Stimulated activated memory B cell treated with anti-CD40 and anti-IgM and Interleukin-4, amounts not matched to agents 10 μg/mL and 1 μg/mL and 100 μg/mL, for 72 hours (primary cell): ENCODE results near the gene SLC5A10.
A peak's percentile ranks its signal among the peaks of the same experiment; 100 is the strongest.
"Not testable (repeated sequence)": the region's sequence is repeated elsewhere in the genome, so short reads cannot be mapped to it uniquely, and the experiment has no call there.

Source experiments
- ATAC-seq: fragments of 150-1000 bp; cut with Tn5 transposase; 2 replicates; pipeline ENCODE4 v1.10.0; 2021
- H3K27ac Mint-ChIP-seq: one replicate; pipeline ENCODE4 v1.8.0; 2022; ENCODE audit warnings: mild to moderate bottlenecking, mixed read lengths
- H3K27me3 Mint-ChIP-seq: one replicate; pipeline ENCODE4 v1.8.0; 2022; ENCODE audit warnings: mixed read lengths
- H3K36me3 Mint-ChIP-seq: one replicate; pipeline ENCODE4 v1.8.0; 2022; ENCODE audit warnings: mixed read lengths
- H3K4me1 Mint-ChIP-seq: one replicate; pipeline ENCODE4 v1.8.0; 2022; ENCODE audit warnings: mixed read lengths
- H3K4me3 Mint-ChIP-seq: one replicate; pipeline ENCODE4 v1.8.0; 2022; ENCODE audit warnings: mild to moderate bottlenecking, moderate library complexity, mixed read lengths
- H3K9me3 Mint-ChIP-seq: one replicate; pipeline ENCODE4 v1.8.0; 2022; ENCODE audit warnings: mixed read lengths

Gene SLC5A10

GRCh38 chr17:19037547-19037946 is 85.6 kb downstream of the SLC5A10 start:
- not testable (repeated sequence) for H3K36me3 Mint-ChIP-seq, H3K4me3 Mint-ChIP-seq, H3K9me3 Mint-ChIP-seq, ATAC-seq, H3K27me3 Mint-ChIP-seq, H3K4me1 Mint-ChIP-seq, H3K27ac Mint-ChIP-seq

DNA sequence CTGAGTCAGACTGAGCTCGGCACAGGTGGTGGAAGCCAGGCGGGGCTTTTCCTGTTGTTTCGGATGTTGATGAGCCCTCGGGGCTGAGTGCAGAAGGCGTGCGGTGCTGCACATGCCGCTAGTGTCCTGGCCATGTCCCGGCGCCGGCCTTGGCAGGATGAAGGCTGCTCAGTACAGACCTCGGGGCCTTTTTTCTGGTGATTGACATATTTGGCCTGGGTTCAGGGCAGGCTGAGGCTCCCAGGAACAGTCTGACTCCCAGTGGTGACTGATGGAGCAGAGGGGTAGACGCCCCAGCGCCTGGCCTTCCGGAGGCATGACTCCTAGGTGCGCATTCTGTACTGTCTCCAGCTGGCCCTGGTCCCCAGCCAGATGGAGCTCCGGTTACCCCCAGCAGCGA is 86.0 kb downstream of the SLC5A10 start:
- H3K4me3 Mint-ChIP-seq, result not testable (repeated sequence)
- ATAC-seq, result peak; percentile 18

GRCh38 chr17:19038730-19039129 is 86.8 kb downstream of the SLC5A10 start:
- not testable (repeated sequence) for H3K36me3 Mint-ChIP-seq, H3K4me1 Mint-ChIP-seq, H3K27me3 Mint-ChIP-seq, H3K4me3 Mint-ChIP-seq, H3K9me3 Mint-ChIP-seq, H3K27ac Mint-ChIP-seq
- ATAC-seq, result peak; percentile 56

More for the DNA sequence above, 86.0 kb downstream of the SLC5A10 start:
- H3K36me3 Mint-ChIP-seq, H3K9me3 Mint-ChIP-seq, H3K27ac Mint-ChIP-seq, H3K27me3 Mint-ChIP-seq, H3K4me1 Mint-ChIP-seq: not testable (repeated sequence)

DNA sequence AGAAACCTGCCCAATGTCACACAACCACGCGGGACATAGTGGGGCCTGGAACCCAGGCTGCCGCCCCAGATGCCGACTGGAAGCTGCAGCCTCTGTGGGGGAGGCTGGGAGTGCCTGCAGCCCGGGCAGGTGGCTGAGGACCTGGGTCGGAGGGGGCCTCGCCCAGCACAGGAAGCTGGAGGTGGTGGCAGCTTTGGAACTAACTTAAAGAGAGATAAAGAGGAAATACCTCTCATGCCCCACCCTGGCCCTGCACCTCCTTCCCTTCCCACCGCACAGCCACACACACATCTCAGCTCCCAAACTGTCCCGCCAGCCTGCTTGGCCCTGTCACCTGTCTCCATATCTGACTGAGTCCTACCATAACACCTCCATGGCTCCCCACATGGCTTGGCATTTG is 88.4 kb downstream of the SLC5A10 start:
- not testable (repeated sequence) for H3K27ac Mint-ChIP-seq, H3K27me3 Mint-ChIP-seq, ATAC-seq

GRCh38 chr17:19041871-19042270 is 89.9 kb downstream of the SLC5A10 start:
- not testable (repeated sequence) for H3K36me3 Mint-ChIP-seq, H3K27me3 Mint-ChIP-seq, H3K4me1 Mint-ChIP-seq, ATAC-seq, H3K9me3 Mint-ChIP-seq, H3K27ac Mint-ChIP-seq, H3K4me3 Mint-ChIP-seq

More for the DNA sequence above, 88.4 kb downstream of the SLC5A10 start:
- not testable (repeated sequence) for H3K36me3 Mint-ChIP-seq, H3K4me3 Mint-ChIP-seq, H3K4me1 Mint-ChIP-seq, H3K9me3 Mint-ChIP-seq

GRCh38 chr17:19042369-19042768 is 90.4 kb downstream of the SLC5A10 start:
- peak; percentile 70 for ATAC-seq
- not testable (repeated sequence) for H3K4me1 Mint-ChIP-seq

GRCh38 chr17:19043032-19043431 is 91.1 kb downstream of the SLC5A10 start:
- not testable (repeated sequence) for H3K27me3 Mint-ChIP-seq, H3K9me3 Mint-ChIP-seq, H3K27ac Mint-ChIP-seq, H3K36me3 Mint-ChIP-seq, H3K4me3 Mint-ChIP-seq, H3K4me1 Mint-ChIP-seq
- ATAC-seq, result peak; percentile 65

More at GRCh38 chr17:19042369-19042768, 90.4 kb downstream of the SLC5A10 start:
- H3K27me3 Mint-ChIP-seq, H3K36me3 Mint-ChIP-seq, H3K4me3 Mint-ChIP-seq, H3K9me3 Mint-ChIP-seq, H3K27ac Mint-ChIP-seq: not testable (repeated sequence)

DNA sequence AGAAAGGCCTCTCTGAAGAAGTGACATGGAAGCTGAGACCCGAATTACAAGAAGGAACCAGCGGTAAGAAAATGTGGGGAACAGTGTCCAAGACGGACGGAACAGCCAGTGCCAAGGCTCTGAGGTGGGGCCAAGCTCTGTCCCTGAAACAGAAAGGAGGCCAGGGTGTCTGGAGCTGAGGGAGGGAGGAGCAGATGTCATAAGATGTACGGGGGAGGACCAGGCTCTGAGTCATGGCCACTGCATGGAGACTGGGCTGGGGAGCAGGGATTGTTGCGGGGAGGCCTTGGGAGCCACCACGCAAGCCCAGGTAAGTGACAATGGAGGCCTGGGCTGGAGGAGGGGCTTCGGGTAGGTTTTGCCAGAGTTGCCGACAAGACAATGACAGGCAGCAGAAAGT is 92.7 kb downstream of the SLC5A10 start:
- H3K36me3 Mint-ChIP-seq, H3K4me1 Mint-ChIP-seq, H3K9me3 Mint-ChIP-seq, H3K27ac Mint-ChIP-seq, ATAC-seq, H3K4me3 Mint-ChIP-seq, H3K27me3 Mint-ChIP-seq: not testable (repeated sequence)

DNA sequence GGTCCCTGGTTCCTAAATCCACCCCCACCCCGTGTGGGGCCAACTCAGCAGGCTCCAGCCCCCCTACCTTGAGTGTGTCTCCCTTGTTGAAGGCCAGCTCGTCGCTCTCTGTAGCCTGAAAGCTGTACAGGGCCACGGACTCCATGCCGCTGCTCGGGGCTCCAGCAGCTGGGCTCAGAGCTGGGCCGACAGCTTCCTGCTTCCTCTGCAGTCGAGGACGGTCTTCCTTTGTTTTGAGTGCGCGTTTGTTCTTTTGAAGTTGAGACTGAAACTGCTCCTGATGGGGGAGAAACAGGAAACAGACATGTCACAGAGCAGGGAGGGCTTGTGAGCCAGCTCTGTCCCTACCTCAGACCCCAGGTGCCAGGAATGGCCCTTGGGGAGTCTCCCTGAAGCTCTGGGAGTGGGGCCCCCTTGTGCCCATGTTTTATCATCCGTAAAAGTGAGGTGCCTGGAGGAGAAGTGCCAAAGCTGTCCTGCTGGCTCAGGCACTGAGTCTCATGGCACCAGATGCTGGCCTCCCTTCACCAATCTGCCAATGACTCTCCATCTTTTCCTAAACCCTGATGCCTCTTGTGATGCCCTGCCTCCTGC is 94.9 kb downstream of the SLC5A10 start, which contains the start of gene GRAP:
TSS of gene GRAP (minus strand) at position 176 of the 594 bp plus-strand sequence. CDS start at position 145, 31 bp downstream.
- H3K36me3 Mint-ChIP-seq, H3K4me1 Mint-ChIP-seq: not testable (repeated sequence)

DNA sequence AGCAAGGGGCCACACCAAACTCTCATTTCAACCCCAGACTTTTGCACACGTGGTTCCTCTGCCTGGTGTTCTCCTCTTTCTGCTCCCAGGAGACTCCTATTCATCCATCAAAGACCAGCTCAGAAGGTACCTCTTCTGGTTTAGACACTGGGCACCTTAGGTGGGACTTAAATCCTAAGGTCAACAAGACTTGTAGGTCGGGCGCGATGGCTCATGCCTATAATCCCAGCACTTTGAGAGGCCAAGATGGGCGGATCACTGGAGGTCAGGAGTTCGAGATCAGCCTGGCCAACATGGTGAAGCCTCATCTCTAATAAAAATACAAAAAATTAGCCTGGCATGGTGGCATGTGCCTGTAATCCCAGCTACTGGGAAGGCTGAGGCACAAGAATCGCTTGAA is 95.5 kb downstream of the SLC5A10 start:
- not testable (repeated sequence) for H3K27ac Mint-ChIP-seq, H3K4me3 Mint-ChIP-seq, H3K4me1 Mint-ChIP-seq, H3K9me3 Mint-ChIP-seq, H3K27me3 Mint-ChIP-seq, H3K36me3 Mint-ChIP-seq, ATAC-seq

More for the DNA sequence above, 94.9 kb downstream of the SLC5A10 start, which contains the start of gene GRAP:
- H3K4me3 Mint-ChIP-seq, H3K27ac Mint-ChIP-seq, H3K27me3 Mint-ChIP-seq, H3K9me3 Mint-ChIP-seq: not testable (repeated sequence)
- ATAC-seq, result peak; percentile 46

GRCh38 chr17:19048826-19049225 is 96.9 kb downstream of the SLC5A10 start:
- H3K27me3 Mint-ChIP-seq, H3K4me3 Mint-ChIP-seq, H3K9me3 Mint-ChIP-seq, H3K27ac Mint-ChIP-seq, ATAC-seq, H3K36me3 Mint-ChIP-seq, H3K4me1 Mint-ChIP-seq: not testable (repeated sequence)

- H3K36me3 Mint-ChIP-seq, H3K27ac Mint-ChIP-seq, H3K27me3 Mint-ChIP-seq, H3K9me3 Mint-ChIP-seq, H3K4me3 Mint-ChIP-seq, H3K4me1 Mint-ChIP-seq: not testable (repeated sequence)
- peak; percentile 88 for ATAC-seq
Observed at GRCh38 chr17:19055447-19055846, 103.5 kb downstream of the SLC5A10 start.

- not testable (repeated sequence) for H3K27ac Mint-ChIP-seq, H3K9me3 Mint-ChIP-seq, H3K4me3 Mint-ChIP-seq, H3K36me3 Mint-ChIP-seq, H3K4me1 Mint-ChIP-seq, H3K27me3 Mint-ChIP-seq
- peak; percentile 88 for ATAC-seq
Observed at GRCh38 chr17:19062009-19062717, 110.2 kb downstream of the SLC5A10 start.

- ATAC-seq, result peak; percentile 81
- not testable (repeated sequence) for H3K27ac Mint-ChIP-seq, H3K9me3 Mint-ChIP-seq, H3K27me3 Mint-ChIP-seq, H3K36me3 Mint-ChIP-seq, H3K4me1 Mint-ChIP-seq, H3K4me3 Mint-ChIP-seq
Observed at GRCh38 chr17:19062718-19063325, 110.9 kb downstream of the SLC5A10 start.

- H3K27ac Mint-ChIP-seq, H3K4me1 Mint-ChIP-seq, H3K4me3 Mint-ChIP-seq, H3K36me3 Mint-ChIP-seq, H3K9me3 Mint-ChIP-seq, H3K27me3 Mint-ChIP-seq: not testable (repeated sequence)
- peak; percentile 61 for ATAC-seq
Observed at GRCh38 chr17:19063326-19063956, 111.5 kb downstream of the SLC5A10 start.

- H3K27ac Mint-ChIP-seq, H3K27me3 Mint-ChIP-seq, H3K4me1 Mint-ChIP-seq, H3K9me3 Mint-ChIP-seq, H3K36me3 Mint-ChIP-seq, ATAC-seq, H3K4me3 Mint-ChIP-seq: not testable (repeated sequence)
Observed at GRCh38 chr17:19064378-19064777, 112.4 kb downstream of the SLC5A10 start.
